Natural killer cell (primary cell): ENCODE measurements around the gene GCLM. TPM values are rescaled to one million over a fixed set of nuclear protein-coding genes. Genes with fewer than 3 reads are reported as not detected.

ENCODE experiments used
- ATAC-seq, 3 donors: fragments of 150-1000 bp in 2 of 3; fragments of 200-7000 bp in 1 of 3; cut with Tn5 transposase; 1 replicate in 1 of 3; 2 replicates in 2 of 3; pipeline ENCODE4 v1.10.0; 2021; ENCODE audit warnings: mild to moderate bottlenecking in 2 of 3, moderate library complexity in 2 of 3
- DNase-seq, 2 donors: peaks; one replicate each; pipeline versions ENCODE4 v3.0.0 to v3.0.0-alpha.2; 2013 to 2021; ENCODE audit warnings: mixed read lengths in 1 of 2
- H3K27ac ChIP-seq: one replicate; pipeline ENCODE4 v1.5.1; 2013; ENCODE audit warnings: mild to moderate bottlenecking, low read length
- H3K27me3 ChIP-seq: one replicate; pipeline ENCODE4 v1.6.1; 2013; ENCODE audit warnings: low read length; ENCODE audit not compliant: control insufficient read depth, insufficient read depth
- H3K36me3 ChIP-seq: one replicate; pipeline ENCODE4 v1.6.1; 2013; ENCODE audit warnings: low read length; ENCODE audit not compliant: control insufficient read depth, insufficient read depth
- H3K4me1 ChIP-seq: one replicate; pipeline ENCODE4 v1.6.1; 2013; ENCODE audit warnings: low read length; ENCODE audit not compliant: control insufficient read depth, insufficient read depth
- H3K4me3 ChIP-seq: one replicate; pipeline ENCODE4 v1.5.1; 2013; ENCODE audit warnings: low read length
- H3K9me3 ChIP-seq: one replicate; pipeline ENCODE4 v1.6.1; 2013; ENCODE audit warnings: low read length; ENCODE audit not compliant: control insufficient read depth, insufficient read depth
- H3K27ac Mint-ChIP-seq, 2 donors: one replicate each; pipeline ENCODE4 v1.8.0; 2022; ENCODE audit warnings: mild to moderate bottlenecking in 2 of 2, mixed read lengths in 2 of 2, moderate library complexity in 1 of 2
- H3K27me3 Mint-ChIP-seq, 2 donors: one replicate each; pipeline ENCODE4 v1.8.0; 2022; ENCODE audit warnings: low read depth in 2 of 2, mixed read lengths in 2 of 2
- H3K36me3 Mint-ChIP-seq: one replicate; pipeline ENCODE4 v1.8.0; 2022; ENCODE audit warnings: mixed read lengths
- H3K4me1 Mint-ChIP-seq, 2 donors: one replicate each; pipeline ENCODE4 v1.8.0; 2022; ENCODE audit warnings: mixed read lengths in 2 of 2
- H3K4me3 Mint-ChIP-seq: one replicate; pipeline ENCODE4 v1.8.0; 2022; ENCODE audit warnings: mild to moderate bottlenecking, moderate library complexity, mixed read lengths
- H3K9me3 Mint-ChIP-seq, 2 donors: one replicate each; pipeline ENCODE4 v1.8.0; 2022; ENCODE audit warnings: mixed read lengths in 2 of 2
- CTCF ChIP-seq: fragments of 200-600 bp; IDR thresholded peaks from one replicate; pipeline ENCODE4 v1.8.0; 2022; ENCODE audit warnings: antibody characterized with exemption
- WGBS: methylation state at CpG from one replicate; pipeline ENCODE4 v1.1.7; 2013; ENCODE audit warnings: missing lambda C conversion rate; ENCODE audit not compliant: insufficient coverage; 5-methylcytosine and 5-hydroxymethylcytosine counted together
- intact Hi-C: fragments of 100-400 bp; cut with micrococcal nuclease; formaldehyde crosslinking; loops from one replicate; pipeline ENCODE4 v1.14.2; 2022
- total RNA-seq, 4 donors: library from RNA; stranded (reverse); fragments of 120-200 nt in 1 of 4; gene quantifications; one replicate each; pipeline versions ENCODE4 v1.2.3 to v1.2.4, GENCODE V29; 2013 to 2022

GCLM gene
- total RNA-seq, 3 donors from 2014 or later (not counting 1 experiment from before 2014, with no cell fraction given): 16.1 to 25.5 (median 18.6) TPM

GRCh38 chr1:93900723-93901504 lies 8.3 kb downstream of the GCLM start:
- H3K27me3 Mint-ChIP-seq: no peaks in the 10 kb centered on the region
- intact Hi-C loops: no loop called here
- no peak for ATAC-seq
- H3K27me3 ChIP-seq: no peaks in the 10 kb centered on the region
- H3K9me3 ChIP-seq: no peaks in the 10 kb centered on the region
- H3K27ac ChIP-seq: no peak overlapping the region
- 100% methylated on average over 2 of the region's 3 CpGs for WGBS
- peak overlapping the region in 1 of 2 donors; percentile 1 for H3K27ac Mint-ChIP-seq
- no peak overlapping the region for H3K4me3 ChIP-seq
- H3K4me1 Mint-ChIP-seq: peaks cover 11 to 14% of the 10 kb centered on the region in 2 donors
- DNase-seq: no peak
- H3K9me3 Mint-ChIP-seq: no peaks in the 10 kb centered on the region
- no peak overlapping the region for H3K4me3 Mint-ChIP-seq
- H3K36me3 Mint-ChIP-seq: no peaks in the 10 kb centered on the region
- peaks cover 6% of the 10 kb centered on the region for H3K4me1 ChIP-seq
- H3K36me3 ChIP-seq: peaks cover 12% of the 10 kb centered on the region
- TF ChIP-seq CTCF: no peak

- Mint-ChIP-seq H3K36me3 (no peaks in the 10 kb centered on the region), H3K27me3 (no peaks in the 10 kb centered on the region), H3K9me3 (no peaks in the 10 kb centered on the region), H3K27ac (peak overlapping the region in 1 of 2 donors; percentile 27), H3K4me1 (peaks cover 8 to 11% of the 10 kb centered on the region in 2 donors), H3K4me3 (no peak overlapping the region)
- no peak for TF ChIP-seq CTCF
- intact Hi-C loops: no loop called here
- Histone ChIP-seq H3K27ac (no peak overlapping the region), H3K4me1 (peaks cover 1% of the 10 kb centered on the region), H3K36me3 (peaks cover 18% of the 10 kb centered on the region), H3K27me3 (no peaks in the 10 kb centered on the region), H3K4me3 (no peak overlapping the region), H3K9me3 (no peaks in the 10 kb centered on the region)
- DNase-seq: no peak
- no peak for ATAC-seq
- WGBS: 92% methylated on average over 2 of the region's 3 CpGs
Observed at GRCh38 chr1:93899543-93900207, 9.6 kb downstream of the GCLM start.

- Mint-ChIP-seq H3K36me3 (no peaks in the 10 kb centered on the region), H3K9me3 (no peaks in the 10 kb centered on the region), H3K4me3 (no peak overlapping the region), H3K4me1 (no peaks in the 10 kb centered on the region), H3K27ac (no peak overlapping the region), H3K27me3 (no peaks in the 10 kb centered on the region)
- Histone ChIP-seq H3K4me3 (no peak overlapping the region), H3K4me1 (no peaks in the 10 kb centered on the region), H3K27me3 (no peaks in the 10 kb centered on the region), H3K9me3 (no peaks in the 10 kb centered on the region), H3K36me3 (peaks cover 18% of the 10 kb centered on the region), H3K27ac (no peak overlapping the region)
- intact Hi-C loops: no loop called here
- TF ChIP-seq CTCF: no peak
- no peak for ATAC-seq
- DNase-seq: no peak
- 98% methylated on average over 5 of the region's 6 CpGs for WGBS
Observed at GRCh38 chr1:93888900-93889299, 20.3 kb downstream of the GCLM start.
